ENCODE data around the gene UBE2L6.

GRCh38 chr11:57539342-57539741 is 28.1 kb downstream of the UBE2L6 start:
- TF ChIP-seq REST (IDR thresholded peaks at IDR 0.05) (no peak), USF2 (IDR thresholded peaks at IDR 0.05) (no peak), CHD2 (IDR thresholded peaks at IDR 0.05; ENCODE audit: low read length, partially characterized antibody) (no peak), E2F6 (IDR thresholded peaks at IDR 0.05; ENCODE audit: borderline replicate concordance, low read depth) (no peak), EP300 (IDR thresholded peaks at IDR 0.05) (no peak), KDM1A (IDR thresholded peaks at IDR 0.05; ENCODE audit: low read depth) (no peak), POLR2A (IDR thresholded peaks at IDR 0.05; ENCODE audit: low read length) (no peak), CEBPB (IDR thresholded peaks at IDR 0.05) (no peak), RFX5 (IDR thresholded peaks at IDR 0.05) (no peak), NR3C1 (IDR thresholded peaks at IDR 0.05) (no peak)
- TF ChIP-seq, protein P1, sequence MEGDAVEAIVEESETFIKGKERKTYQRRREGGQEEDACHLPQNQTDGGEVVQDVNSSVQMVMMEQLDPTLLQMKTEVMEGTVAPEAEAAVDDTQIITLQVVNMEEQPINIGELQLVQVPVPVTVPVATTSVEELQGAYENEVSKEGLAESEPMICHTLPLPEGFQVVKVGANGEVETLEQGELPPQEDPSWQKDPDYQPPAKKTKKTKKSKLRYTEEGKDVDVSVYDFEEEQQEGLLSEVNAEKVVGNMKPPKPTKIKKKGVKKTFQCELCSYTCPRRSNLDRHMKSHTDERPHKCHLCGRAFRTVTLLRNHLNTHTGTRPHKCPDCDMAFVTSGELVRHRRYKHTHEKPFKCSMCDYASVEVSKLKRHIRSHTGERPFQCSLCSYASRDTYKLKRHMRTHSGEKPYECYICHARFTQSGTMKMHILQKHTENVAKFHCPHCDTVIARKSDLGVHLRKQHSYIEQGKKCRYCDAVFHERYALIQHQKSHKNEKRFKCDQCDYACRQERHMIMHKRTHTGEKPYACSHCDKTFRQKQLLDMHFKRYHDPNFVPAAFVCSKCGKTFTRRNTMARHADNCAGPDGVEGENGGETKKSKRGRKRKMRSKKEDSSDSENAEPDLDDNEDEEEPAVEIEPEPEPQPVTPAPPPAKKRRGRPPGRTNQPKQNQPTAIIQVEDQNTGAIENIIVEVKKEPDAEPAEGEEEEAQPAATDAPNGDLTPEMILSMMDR (IDR thresholded peaks at IDR 0.05): no peak

All from A549 (cell line).